ENCODE measurements around the gene TBL3. TPM values are rescaled to one million over a fixed set of nuclear protein-coding genes. Genes with fewer than 3 reads are reported as not detected.
A peak's percentile ranks its signal among the peaks of the same experiment; 100 is the strongest.

Gene TBL3
- total RNA-seq, 2 experiments from 2014 or later = 12.7 to 15.5 TPM

- TF ChIP-seq CTCF (IDR thresholded peaks at IDR 0.05) = no peak
- no peak for ATAC-seq (ENCODE audit: poor library complexity)
- Histone ChIP-seq H3K9me3 (ENCODE audit: control insufficient read depth in 1 of 2, insufficient read depth in 1 of 2, low read length in 2 of 2) (peaks cover 0 to 27% of the 10 kb centered on the region in 2 experiments), H3K4me1 (ENCODE audit: insufficient read depth, low read length) (peaks cover 10% of the 10 kb centered on the region), H3K4me3 (ENCODE audit: low read length) (no peak overlapping the region), H3K36me3 (ENCODE audit: insufficient read depth, low read length) (no peaks in the 10 kb centered on the region), H3K27me3 (ENCODE audit: control insufficient read depth in 1 of 2, insufficient read depth in 2 of 2, low read length in 2 of 2) (peaks cover 36 to 44% of the 10 kb centered on the region in 2 experiments), H3K27ac (ENCODE audit: low read depth in 1 of 2, low read length in 2 of 2) (no peak overlapping the region)
- Mint-ChIP-seq H3K27ac (no peak overlapping the region), H3K36me3 (ENCODE audit: low read depth) (no peaks in the 10 kb centered on the region), H3K9me3 (no peaks in the 10 kb centered on the region), H3K4me3 (no peak overlapping the region), H3K27me3 (peaks cover 45% of the 10 kb centered on the region), H3K4me1 (ENCODE audit: low read depth) (no peaks in the 10 kb centered on the region)
- ChIA-PET POLR2A (no interaction called here), CTCF (interaction anchor here (1.0 kb wide), 1 partner anchor 217 kb away, joined by 4 read pairs; no protein-coding TSS in a partner anchor)
- no peak for DNase-seq
- intact Hi-C loops (cut with DNase I, micrococcal nuclease) = no loop called here
Observed at GRCh38 chr16:1924095-1924494, 47.8 kb upstream of the TBL3 start.

GRCh38 chr16:1926271-1926670 lies 45.6 kb upstream of the TBL3 start:
- intact Hi-C loops (cut with DNase I, micrococcal nuclease) = no loop called here
- Mint-ChIP-seq H3K36me3 (ENCODE audit: low read depth) (no peaks in the 10 kb centered on the region), H3K27ac (no peak overlapping the region), H3K4me1 (ENCODE audit: low read depth) (no peaks in the 10 kb centered on the region), H3K4me3 (no peak overlapping the region), H3K27me3 (peaks cover 34% of the 10 kb centered on the region), H3K9me3 (no peaks in the 10 kb centered on the region)
- Histone ChIP-seq H3K9me3 (ENCODE audit: control insufficient read depth in 1 of 2, insufficient read depth in 1 of 2, low read length in 2 of 2) (peaks cover 0 to 12% of the 10 kb centered on the region in 2 experiments), H3K4me1 (ENCODE audit: insufficient read depth, low read length) (peaks cover 20% of the 10 kb centered on the region), H3K36me3 (ENCODE audit: insufficient read depth, low read length) (no peaks in the 10 kb centered on the region), H3K27ac (ENCODE audit: low read depth in 1 of 2, low read length in 2 of 2) (no peak overlapping the region), H3K4me3 (ENCODE audit: low read length) (no peak overlapping the region), H3K27me3 (ENCODE audit: control insufficient read depth in 1 of 2, insufficient read depth in 2 of 2, low read length in 2 of 2) (peaks cover 22% of the 10 kb centered on the region in 2 experiments)
- DNase-seq = no peak
- ChIA-PET CTCF (no interaction called here), POLR2A (no interaction called here)
- no peak for TF ChIP-seq CTCF (IDR thresholded peaks at IDR 0.05)
- ATAC-seq (ENCODE audit: poor library complexity) = no peak

- Mint-ChIP-seq H3K36me3 (ENCODE audit: low read depth) (no peaks in the 10 kb centered on the region), H3K27me3 (peaks cover 9% of the 10 kb centered on the region), H3K27ac (peak overlapping the region; percentile 42), H3K4me3 (peak overlapping the region; percentile 88), H3K9me3 (no peaks in the 10 kb centered on the region), H3K4me1 (ENCODE audit: low read depth) (no peaks in the 10 kb centered on the region)
- H3K9me3 ChIP-seq (ENCODE audit: control insufficient read depth in 1 of 2, insufficient read depth in 1 of 2, low read length in 2 of 2) = no peaks in the 10 kb centered on the region
- H3K4me3 ChIP-seq (ENCODE audit: low read length) = peak overlapping the region; percentile 42
- H3K4me1 ChIP-seq (ENCODE audit: insufficient read depth, low read length) = peaks cover 11% of the 10 kb centered on the region
- no peak for TF ChIP-seq CTCF (IDR thresholded peaks at IDR 0.05)
- ATAC-seq (ENCODE audit: poor library complexity) (peak; percentile 22), DNase-seq (peak in 1 of 14 experiments; percentile 25)
- ChIA-PET CTCF (interaction anchor here (0.6 to 1.2 kb wide), 3 partner anchors 63 to 566 kb away, joined by 3 read pairs; no protein-coding TSS in a partner anchor), POLR2A (interaction anchor here (0.6 to 1.5 kb wide), 4 partner anchors 12 to 226 kb away, joined by 3 to 8 read pairs (median 3); partner anchors contain the start of genes NUBP2, SPSB3 and TRAF7)
- no peaks in the 10 kb centered on the region for H3K36me3 ChIP-seq (ENCODE audit: insufficient read depth, low read length)
- peaks cover under 1 to 2% of the 10 kb centered on the region in 2 experiments for H3K27me3 ChIP-seq (ENCODE audit: control insufficient read depth in 1 of 2, insufficient read depth in 2 of 2, low read length in 2 of 2)
- intact Hi-C loops (cut with DNase I, micrococcal nuclease) = loop anchor here (1.0 to 2.0 kb wide), 4 partner anchors 66 to 156 kb away; partner anchors contain the start of genes EME2 (in 2 of the 2) and MRPS34 (in 2 of the 2)
- no peak overlapping the region for H3K27ac ChIP-seq (ENCODE audit: low read depth in 1 of 2, low read length in 2 of 2)
Observed at GRCh38 chr16:1929105-1929504, 42.7 kb upstream of the TBL3 start.

Data from CD4-positive, alpha-beta T cell (primary cell).